ENCODE results near the gene MRPL38.

The MRPL38 gene

GRCh38 chr17:75917917-75918445 lies 13.3 kb upstream of the MRPL38 start:
- DNase-seq: no peak

DNA sequence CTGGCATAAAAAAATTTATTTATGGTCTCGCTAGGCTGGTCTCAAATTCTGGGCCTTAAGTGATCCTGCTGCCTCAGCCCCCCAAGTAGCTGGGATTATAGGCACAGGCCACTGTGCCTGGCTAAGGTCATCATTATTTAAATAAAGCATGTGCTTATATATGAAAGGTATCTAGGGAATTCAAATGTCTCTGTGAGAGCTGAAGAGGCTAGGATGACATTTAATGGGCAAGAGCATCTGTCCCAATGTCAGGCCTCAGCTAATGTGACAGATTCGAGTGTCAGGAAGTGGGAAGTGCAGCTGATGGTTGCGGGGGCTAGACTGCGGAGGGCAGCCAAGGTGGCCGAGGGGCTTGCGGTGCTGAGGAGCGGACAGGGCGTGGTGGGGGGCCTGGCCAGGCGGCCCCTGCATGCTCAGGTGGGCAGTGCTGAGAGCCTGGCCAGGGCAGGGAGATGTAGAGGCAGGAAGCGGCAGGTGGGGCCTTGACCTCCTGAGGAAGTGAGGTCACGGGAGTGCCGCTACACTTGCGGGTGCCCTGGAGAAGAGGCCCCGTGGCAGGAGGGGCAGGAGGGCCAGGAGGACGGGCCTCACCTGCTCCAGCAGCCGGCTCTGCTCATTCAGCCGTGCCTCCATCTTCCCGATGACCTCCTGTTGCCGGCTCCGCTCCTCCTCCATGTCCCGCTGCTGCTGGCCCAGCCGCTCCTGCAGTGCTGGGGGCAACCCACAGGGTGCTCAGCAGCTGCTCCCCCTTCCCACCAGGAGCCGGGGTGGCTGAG lies 12.6 kb upstream of the MRPL38 start:
- DNase-seq: no peak

DNA sequence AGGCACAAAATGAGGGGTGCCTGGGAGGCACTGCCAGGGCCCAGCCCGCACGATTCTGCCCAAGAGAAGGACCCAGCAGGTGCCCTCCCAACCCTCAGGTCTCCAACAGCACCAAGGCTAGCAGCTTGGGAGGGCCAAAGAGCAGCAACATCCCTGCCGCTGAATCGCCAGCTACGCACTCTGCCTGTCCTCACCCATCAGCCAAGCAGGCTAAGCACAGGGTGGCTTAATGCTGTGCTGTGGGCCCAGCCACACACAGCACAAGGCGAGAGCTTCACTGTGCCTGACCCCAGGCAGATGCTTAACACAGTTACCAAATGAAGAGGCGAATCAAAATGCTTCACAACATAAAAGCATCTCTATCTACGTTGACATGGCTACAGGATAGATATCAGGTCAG lies 10.6 kb upstream of the MRPL38 start:
- no peak for DNase-seq

- DNase-seq: no peak
Measured at GRCh38 chr17:75914643-75915267, 10.1 kb upstream of the MRPL38 start.

GRCh38 chr17:75913537-75914210 lies 9.0 kb upstream of the MRPL38 start:
- DNase-seq: no peak

DNA sequence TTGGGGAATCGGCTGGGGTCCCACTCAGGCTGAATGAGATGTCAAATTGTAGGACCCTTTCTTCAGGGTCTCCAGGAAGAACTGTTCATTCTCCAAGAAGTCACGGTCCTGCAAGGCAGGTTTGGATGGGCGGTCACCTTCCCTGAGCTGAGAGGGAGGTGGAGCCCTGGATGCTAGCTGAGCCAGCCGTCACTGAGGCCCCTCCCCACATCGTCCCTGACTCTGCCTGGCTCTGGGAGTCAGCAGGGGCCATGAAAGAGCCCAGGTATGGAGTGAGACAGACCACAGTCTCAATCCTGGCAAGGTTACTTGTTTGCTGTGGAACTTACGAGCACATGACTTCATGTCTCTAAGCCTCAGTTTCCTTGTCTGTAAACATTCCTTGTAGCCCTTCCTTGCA lies 6.0 kb upstream of the MRPL38 start:
- no peak for DNase-seq

DNA sequence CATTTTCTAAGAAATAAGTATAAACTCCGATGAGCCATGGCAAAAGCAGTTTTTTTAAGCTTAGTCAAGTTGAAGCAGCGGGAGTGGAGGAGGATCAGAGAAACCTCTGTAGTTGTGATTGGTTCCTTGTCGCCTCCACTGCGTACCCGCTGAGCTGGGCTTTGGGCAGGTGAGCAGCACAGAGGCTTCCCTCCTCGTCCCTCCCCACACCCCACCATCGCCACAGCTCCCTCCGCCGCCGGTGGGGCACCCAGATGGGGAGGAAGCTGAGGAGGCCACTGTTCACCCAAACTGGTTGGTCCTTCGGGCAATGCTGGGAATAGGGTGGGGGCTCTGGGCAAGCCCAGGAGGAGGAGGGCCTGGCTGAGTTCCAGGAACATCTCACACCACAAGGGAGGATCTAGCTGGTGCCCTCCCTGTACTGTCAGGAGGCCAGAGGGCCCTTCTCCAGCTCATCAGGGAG lies 5.2 kb upstream of the MRPL38 start:
- no peak for DNase-seq

DNA sequence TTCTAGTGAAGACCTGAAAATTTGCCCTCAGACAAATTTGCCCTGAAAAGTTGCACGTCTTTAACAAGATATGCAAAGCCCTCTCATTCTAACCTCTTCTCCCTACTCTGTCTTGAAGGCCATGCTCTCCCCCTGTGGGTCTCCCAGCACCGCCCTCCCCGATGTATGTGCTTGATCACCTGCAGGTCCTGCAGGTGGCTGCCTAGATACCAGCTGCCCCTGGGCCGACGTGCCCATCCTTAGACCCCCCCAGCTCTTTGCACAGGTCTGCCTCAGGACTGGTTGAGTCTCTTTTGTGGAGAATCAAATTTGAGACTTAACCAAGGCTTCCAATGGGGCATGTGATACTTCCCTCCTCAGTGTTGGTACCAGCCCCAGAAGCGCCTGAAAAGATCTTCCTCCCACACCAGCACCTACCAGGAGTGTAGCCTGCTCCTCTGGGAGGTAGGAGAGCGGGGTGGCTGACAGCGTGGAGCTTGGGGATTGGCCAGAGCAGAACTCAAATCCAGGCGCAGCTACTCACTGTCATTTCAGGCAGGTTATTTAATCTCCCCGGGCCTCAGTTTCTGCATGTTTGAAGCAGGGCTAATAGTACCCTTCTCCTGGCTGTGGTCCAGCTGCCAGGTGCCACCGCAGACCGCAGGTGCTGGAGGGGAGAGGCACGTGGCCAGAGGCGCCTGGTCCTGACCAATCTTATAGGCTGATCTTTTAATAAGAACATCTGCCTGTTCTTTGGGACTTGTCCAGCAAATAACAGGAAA lies 4.5 kb upstream of the MRPL38 start:
- no peak for DNase-seq

DNA sequence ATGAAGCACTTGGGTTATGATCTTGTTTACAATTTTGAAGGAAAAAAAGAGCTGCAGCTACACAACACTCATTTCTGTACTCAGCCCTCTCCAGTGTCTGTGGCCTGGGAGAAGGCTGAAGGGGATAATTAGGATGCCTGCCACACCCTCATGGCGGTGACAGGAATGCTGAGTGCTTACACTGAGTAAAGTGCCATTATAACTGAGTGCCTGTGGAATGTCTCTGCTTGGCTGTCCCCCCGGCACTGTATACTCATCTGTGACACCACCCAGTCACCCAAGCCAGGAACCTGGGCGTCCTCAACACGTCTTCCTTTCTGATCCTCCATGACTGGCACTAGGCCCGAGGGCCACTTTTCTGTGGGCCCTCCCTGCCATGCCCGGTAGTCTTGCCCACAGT lies 3.5 kb upstream of the MRPL38 start:
- no peak for DNase-seq

DNA sequence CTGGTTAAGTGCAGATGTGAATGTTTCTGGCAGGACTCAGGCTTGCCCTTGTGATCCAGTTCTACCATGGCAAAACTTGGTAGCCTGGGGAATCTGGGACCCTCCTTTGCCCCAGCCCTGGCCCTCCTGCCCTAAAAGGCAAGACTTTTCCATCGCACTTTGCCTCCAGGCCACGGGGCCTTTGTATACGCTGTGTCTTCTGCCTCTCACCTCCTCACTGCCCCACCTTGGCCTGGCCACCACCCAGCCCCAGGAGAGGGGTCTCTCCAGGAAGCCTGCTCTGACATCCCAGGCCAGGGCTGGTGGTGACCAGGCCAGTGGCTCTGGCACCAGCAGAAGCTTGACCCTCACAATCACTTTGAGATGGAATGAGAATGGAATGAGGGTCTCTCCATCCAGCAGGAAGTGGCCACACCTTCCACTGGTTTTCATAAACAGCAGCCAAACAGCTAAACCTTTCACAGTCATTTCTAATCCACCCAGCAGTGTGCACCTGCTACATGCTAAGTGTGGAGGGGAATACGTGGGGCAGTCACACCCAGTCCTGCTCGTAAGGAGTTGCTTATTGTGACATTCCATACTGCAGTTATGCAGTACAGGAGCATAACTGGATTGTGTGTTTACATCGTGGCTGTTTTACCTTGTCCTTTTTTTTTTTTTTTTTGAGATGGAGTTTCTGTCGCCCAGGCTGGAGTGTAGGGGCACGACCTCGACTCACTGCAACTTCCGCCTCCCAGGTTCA lies 1.6 kb upstream of the MRPL38 start:
- DNase-seq: no peak

DNA sequence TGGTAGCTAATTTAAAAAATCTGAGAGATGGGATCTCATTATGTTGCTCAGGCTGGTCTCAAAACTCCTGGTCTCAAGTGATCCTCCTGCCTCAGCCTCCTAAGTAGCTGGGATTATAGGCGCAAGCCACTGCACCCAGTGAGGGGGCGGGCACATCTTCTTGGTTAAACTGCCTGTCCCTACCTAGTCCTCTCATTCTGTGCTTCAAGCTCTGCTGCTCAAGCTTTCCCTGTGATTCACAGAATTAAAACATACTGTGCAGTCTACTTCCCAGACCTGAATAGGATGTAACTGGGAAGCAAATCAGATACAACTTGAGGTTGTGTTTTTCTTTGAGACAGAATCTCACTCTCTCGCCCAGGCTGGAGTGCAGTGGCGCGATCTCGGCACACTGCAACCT lies 2.3 kb downstream of the MRPL38 start:
- DNase-seq: no peak

DNA sequence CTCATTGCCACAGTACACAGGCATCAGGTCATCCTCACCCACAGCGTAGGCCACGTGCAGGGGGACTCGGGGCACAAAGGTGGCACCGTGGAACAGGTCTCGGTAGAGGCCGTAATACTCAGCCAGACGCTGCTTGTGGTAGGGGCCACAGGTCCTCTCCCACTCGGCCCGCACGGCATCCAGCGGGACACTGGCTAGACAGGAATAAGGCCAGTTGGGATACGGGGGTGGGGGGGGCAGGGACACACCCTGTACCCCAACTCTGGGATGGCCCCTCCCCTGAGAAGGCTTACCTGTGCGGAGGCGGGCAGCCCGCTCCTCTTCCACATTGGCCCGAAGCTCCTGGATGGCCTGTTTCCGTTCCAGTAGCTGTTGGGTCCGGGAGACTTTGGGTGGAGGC lies 3.0 kb downstream of the MRPL38 start:
- DNase-seq: no peak

- DNase-seq: no peak
Measured at GRCh38 chr17:75900691-75901533, 3.8 kb downstream of the MRPL38 start.

DNA sequence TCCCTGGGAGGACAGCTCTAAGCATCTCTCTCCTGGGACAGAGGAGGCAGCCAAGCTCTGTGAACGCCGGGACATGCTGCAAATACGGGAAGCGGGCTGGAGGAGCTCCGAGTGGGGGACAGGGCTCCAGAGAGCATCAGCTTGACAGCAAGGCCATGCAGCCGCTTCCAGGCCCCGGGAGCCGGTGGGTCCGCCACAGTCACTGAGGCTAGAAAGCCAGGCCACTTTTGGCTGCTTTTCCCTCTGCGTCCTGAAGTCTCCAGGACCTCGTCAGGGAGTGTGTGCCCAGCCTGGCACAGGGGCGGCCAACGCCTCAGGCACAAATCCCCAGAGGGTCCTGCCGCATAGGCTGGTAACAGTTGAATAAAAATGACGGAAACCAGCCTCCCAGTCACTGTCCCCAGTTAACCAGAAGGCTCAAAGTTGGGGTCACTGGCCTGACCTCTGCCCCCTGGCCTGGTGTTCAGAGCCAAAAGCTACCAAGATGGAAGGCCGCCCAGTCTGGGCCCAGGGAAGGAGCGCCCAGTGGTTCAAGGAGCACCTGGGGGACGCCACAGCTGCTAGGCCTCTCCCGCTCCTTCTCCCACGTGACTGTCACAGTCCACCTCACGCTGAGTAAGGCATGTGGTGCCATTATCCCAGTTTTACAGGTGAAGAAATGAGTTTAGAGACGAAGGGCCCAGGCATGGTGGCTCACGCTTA lies 4.8 kb downstream of the MRPL38 start:
- no peak for DNase-seq

GRCh38 chr17:75899353-75899752 lies 5.3 kb downstream of the MRPL38 start:
- no peak for DNase-seq

GRCh38 chr17:75898791-75899190 lies 5.9 kb downstream of the MRPL38 start:
- no peak for DNase-seq

- DNase-seq: no peak
Measured at GRCh38 chr17:75898065-75898464, 6.6 kb downstream of the MRPL38 start.

DNA sequence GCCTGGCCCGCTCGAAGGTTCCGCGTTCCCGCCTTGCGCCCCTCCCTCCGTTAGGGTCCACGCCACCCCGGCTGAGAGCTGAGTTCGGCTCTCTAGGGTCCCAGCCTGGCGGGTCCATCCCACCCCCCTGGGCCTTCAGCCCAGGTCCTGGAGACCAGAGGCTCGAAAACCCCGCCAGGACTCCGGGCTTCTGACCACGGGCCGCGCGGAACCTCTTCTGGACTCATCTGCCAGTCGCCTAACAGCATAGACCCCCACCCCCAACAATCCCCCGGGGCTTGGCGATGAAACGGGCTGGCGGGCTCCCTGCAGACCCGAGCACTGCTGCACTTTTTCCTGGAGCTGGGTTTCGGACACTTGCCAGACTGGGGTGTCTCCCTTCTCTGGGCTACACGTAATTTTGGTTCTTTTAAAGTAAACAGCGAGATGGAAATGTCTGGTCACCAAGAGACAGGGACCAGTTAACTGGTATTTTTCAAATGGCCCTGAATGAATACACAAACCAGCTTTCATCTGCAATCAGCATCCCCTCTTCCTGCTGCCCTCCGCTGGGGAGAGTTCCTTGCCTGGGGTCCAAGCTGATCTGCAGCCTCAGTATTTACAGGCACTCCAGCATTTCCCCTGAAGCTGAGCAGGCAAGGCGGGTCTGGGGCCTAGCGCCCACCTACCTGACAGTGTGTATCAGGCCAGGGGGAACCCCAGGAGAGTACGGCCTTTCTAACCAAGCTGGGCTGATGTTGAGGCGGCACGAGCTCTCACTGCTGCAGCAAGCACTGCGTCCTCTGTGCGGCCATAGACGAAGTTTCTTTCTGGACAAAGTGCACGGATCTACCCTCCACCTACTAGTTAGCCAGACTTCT lies 7.3 kb downstream of the MRPL38 start:
- DNase-seq: no peak

- DNase-seq: peak; percentile 86 to 88
Measured at GRCh38 chr17:75896415-75897159, 8.1 kb downstream of the MRPL38 start, which contains the start of gene TRIM65. TRIM65 (minus strand) TSS chr17:75896951; CDS start chr17:75896937, 14 bp downstream.

Data from NCI-H1930 (cell line).